ENCODE data around the gene TMEM115. TPM values are rescaled to one million over a fixed set of nuclear protein-coding genes. Genes with fewer than 3 reads are reported as not detected.

The TMEM115 gene
- total RNA-seq: 52.5 and 56.2 TPM in 2 replicates

GRCh38 chr3:50358911-50359759 is at the start of gene TMEM115:
TMEM115 (minus strand) TSS chr3:50359521; CDS start chr3:50359063, 458 bp downstream.

GRCh38 chr3:50350527-50351322 is 8.6 kb downstream of the TMEM115 start, which contains the start of the genes CYB561D2 and NPRL2:
CYB561D2 (plus strand) TSS chr3:50350862; CDS start chr3:50351434, 572 bp downstream.
NPRL2 (minus strand) TSS chr3:50350775; CDS start chr3:50350652, 123 bp downstream.

GRCh38 chr3:50345586-50346234 is 13.6 kb downstream of the TMEM115 start, which contains the start of gene ZMYND10:
ZMYND10 (minus strand) TSS chr3:50345732; CDS start chr3:50345579, 153 bp downstream.

GRCh38 chr3:50340448-50341329 is 18.6 kb downstream of the TMEM115 start, which contains the start of gene RASSF1:
RASSF1 (minus strand) TSS chr3:50340836; CDS start chr3:50340805, 31 bp downstream.

GRCh38 chr3:50327943-50328691 is 31.2 kb downstream of the TMEM115 start, which contains the start of gene TUSC2:
TUSC2 (minus strand) TSS chr3:50328223; CDS start chr3:50328099, 124 bp downstream.

GRCh38 chr3:50322386-50323091 is 36.8 kb downstream of the TMEM115 start, which contains the start of gene HYAL2:
HYAL2 (minus strand) TSS chr3:50322745; CDS start chr3:50320489, 2,256 bp downstream.

Other genes starting within 250 kb of the TMEM115 start
- gene SEMA3F, start 204.2 kb downstream of the TMEM115 start, total RNA-seq: 40.2 and 41.5 TPM in 2 replicates
- gene GNAT1, start 167.9 kb downstream of the TMEM115 start, total RNA-seq: not detected in 2 replicates
- gene SLC38A3, start 154.2 kb downstream of the TMEM115 start, total RNA-seq: 0.30 TPM in 1 of 2 replicates, not detected in the other
- 314 and 324 TPM in 2 replicates for gene GNAI2, start 123.3 kb downstream of the TMEM115 start, total RNA-seq
- gene SEMA3B, start 90.4 kb downstream of the TMEM115 start, total RNA-seq: 14.3 and 15.3 TPM in 2 replicates
- not detected in 2 replicates for gene LSMEM2, start 80.4 kb downstream of the TMEM115 start, total RNA-seq
- 95.1 and 101 TPM in 2 replicates for gene IFRD2, start 67.1 kb downstream of the TMEM115 start, total RNA-seq
- 3.9 and 4.8 TPM in 2 replicates for gene HYAL3, start 60.1 kb downstream of the TMEM115 start, total RNA-seq
- gene NAA80, start 60.1 kb downstream of the TMEM115 start, total RNA-seq: 21.7 and 23.7 TPM in 2 replicates
- 3.1 and 3.4 TPM in 2 replicates for gene HYAL1, start 55.9 kb downstream of the TMEM115 start, total RNA-seq
- 82.4 and 84.6 TPM in 2 replicates for gene HYAL2, start 36.8 kb downstream of the TMEM115 start, total RNA-seq
- gene TUSC2, start 31.3 kb downstream of the TMEM115 start, total RNA-seq: 27.6 and 39.3 TPM in 2 replicates
- gene RASSF1, start 18.7 kb downstream of the TMEM115 start, total RNA-seq: 36.3 and 38.7 TPM in 2 replicates
- gene ZMYND10, start 13.8 kb downstream of the TMEM115 start, total RNA-seq: 0.34 and 1.3 TPM in 2 replicates
- gene NPRL2, start 8.7 kb downstream of the TMEM115 start, total RNA-seq: 25.1 and 27.9 TPM in 2 replicates
- gene CYB561D2, start 8.7 kb downstream of the TMEM115 start, total RNA-seq: 30.3 and 31.9 TPM in 2 replicates
- 0.15 and 0.17 TPM in 2 replicates for gene CACNA2D2, start 144.1 kb upstream of the TMEM115 start, total RNA-seq
- 7.7 and 9.8 TPM in 2 replicates for gene C3orf18, start 208.2 kb upstream of the TMEM115 start, total RNA-seq
- 13.2 and 18.0 TPM in 2 replicates for gene HEMK1, start 210.0 kb upstream of the TMEM115 start, total RNA-seq